Endothelial cell of umbilical vein (primary cell): ENCODE measurements around the gene PSMB2. TPM values are rescaled to one million over a fixed set of nuclear protein-coding genes. Genes with fewer than 3 reads are reported as not detected.
A peak's percentile ranks its signal among the peaks of the same experiment; 100 is the strongest.

Experiments used
- BruUV-seq: library from RNA; stranded (reverse); fragments of 400-500 nt; replicated peaks from 2 replicates; lab custom pipeline; 2021; lab: Mats Ljungman, UMichigan
- CTCF ChIA-PET: fragments of 300-600, 350-600 bp; sonication (Branson Sonifier 250); formaldehyde crosslinking; loops from one replicate; lab custom pipeline; 2021; ENCODE audit warnings: antibody characterized with exemption, inconsistent platforms; lab: Charles Lee
- POLR2A ChIA-PET: fragments of 300-600, 350-600 bp; sonication (Branson Sonifier 250); formaldehyde crosslinking; loops from one replicate; lab custom pipeline; 2021; ENCODE audit warnings: antibody characterized with exemption, inconsistent platforms; lab: Charles Lee
- DNase-seq: peaks from one replicate; pipeline ENCODE4 v3.0.0-alpha.2; 2011; ENCODE audit warnings: low read depth, low spot score
- FAIRE-seq: peaks from 2 replicates; lab custom pipeline; 2011; peaks lifted over from hg19 to GRCh38; lab: Jason Lieb, UNC
- H2AFZ ChIP-seq: 2 replicates; pipeline ENCODE4 v1.6.0; 2012; ENCODE audit warnings: low read depth, low read length, control low read depth, inconsistent platforms
- H3K27ac ChIP-seq: 2 replicates; pipeline ENCODE4 v1.5.1; 2011; ENCODE audit warnings: low read depth, mild to moderate bottlenecking, control low read depth, low read length, moderate library complexity; ENCODE audit not compliant: insufficient read depth
- H3K27me3 ChIP-seq, 2 experiments: 2 replicates each; pipeline versions ENCODE4 v1.6.0 to v1.6.1; 2011; ENCODE audit warnings: low read length in 2 of 2, mixed read lengths in 1 of 2; ENCODE audit not compliant: control insufficient read depth in 2 of 2, insufficient read depth in 2 of 2
- H3K36me3 ChIP-seq, 2 experiments: 2 replicates in 1 of 2; 3 replicates in 1 of 2; pipeline ENCODE4 v1.5.1; 2011; ENCODE audit warnings: low read length in 2 of 2, mild to moderate bottlenecking in 1 of 2, moderate library complexity in 1 of 2; ENCODE audit not compliant: control insufficient read depth in 2 of 2, insufficient read depth in 2 of 2; ENCODE audit errors: extremely low read depth in 1 of 2
- H3K4me1 ChIP-seq: 3 replicates; pipeline ENCODE4 v1.5.1; 2011; ENCODE audit warnings: mild to moderate bottlenecking, low read length; ENCODE audit not compliant: control insufficient read depth, insufficient read depth; ENCODE audit errors: extremely low read depth
- H3K4me2 ChIP-seq: 2 replicates; pipeline ENCODE4 v1.6.1; 2011; ENCODE audit warnings: low read length, control low read depth, mixed read lengths; ENCODE audit not compliant: insufficient read depth
- H3K4me3 ChIP-seq, 3 experiments: fragments of 200-600 bp in 1 of 3; sonication (generic), shearing (Covaris generic) in 1 of 3; replicated peaks in 1 of 3; 2 replicates each; pipeline ENCODE4 v1.5.1; 2011 to 2016; ENCODE audit warnings: control low read depth in 3 of 3, low read length in 3 of 3, mild to moderate bottlenecking in 2 of 3, inconsistent platforms in 1 of 3, low read depth in 1 of 3, moderate library complexity in 1 of 3; ENCODE audit not compliant: insufficient read depth in 1 of 3
- H3K79me2 ChIP-seq: 2 replicates; pipeline ENCODE4 v1.6.0; 2012; ENCODE audit warnings: low read length, inconsistent platforms; ENCODE audit not compliant: control insufficient read depth, insufficient read depth
- H3K9ac ChIP-seq: replicated peaks from 2 replicates; pipeline ENCODE3; 2011; ENCODE audit warnings: low read length, control low read depth; ENCODE audit not compliant: insufficient read depth; ENCODE audit errors: extremely low read depth
- H3K9me1 ChIP-seq: replicated peaks from 3 replicates; pipeline ENCODE4 v1.6.0; 2011; ENCODE audit warnings: mild to moderate bottlenecking, low read length; ENCODE audit not compliant: control insufficient read depth, insufficient read depth; ENCODE audit errors: extremely low read depth
- H3K9me3 ChIP-seq: replicated peaks from 2 replicates; pipeline ENCODE4 v1.5.1; 2012; ENCODE audit warnings: low read length, inconsistent platforms; ENCODE audit not compliant: control insufficient read depth, insufficient read depth
- H4K20me1 ChIP-seq: replicated peaks from 2 replicates; pipeline ENCODE3; 2011; ENCODE audit warnings: mild to moderate bottlenecking, low read length; ENCODE audit not compliant: control insufficient read depth, insufficient read depth; ENCODE audit errors: extremely low read depth
- EZH2 ChIP-seq: IDR thresholded peaks from 2 replicates; pipeline ENCODE4 v1.6.1; 2012; ENCODE audit warnings: borderline replicate concordance, low read depth, mild to moderate bottlenecking, moderate library complexity, low read length, inconsistent platforms; ENCODE audit not compliant: severe bottlenecking
- FOS ChIP-seq: IDR thresholded peaks from 2 replicates; pipeline ENCODE4 v1.6.1; 2011; ENCODE audit warnings: mild to moderate bottlenecking, low read length, moderate library complexity, borderline replicate concordance; ENCODE audit not compliant: insufficient read depth
- JUN ChIP-seq: IDR thresholded peaks from 2 replicates; pipeline ENCODE4 v1.6.1; 2011; ENCODE audit warnings: borderline replicate concordance, low read depth; ENCODE audit not compliant: insufficient read length, insufficient read depth
- MYC ChIP-seq: IDR thresholded peaks from one replicate; pipeline ENCODE4 v1.6.1; 2011; ENCODE audit warnings: mild to moderate bottlenecking, low read depth, low read length
- POLR2AphosphoS5 ChIP-seq: IDR thresholded peaks from 2 replicates; pipeline ENCODE4 v1.6.1; 2012; ENCODE audit warnings: low read depth, mild to moderate bottlenecking, control low read depth, low read length, moderate library complexity; ENCODE audit not compliant: insufficient read depth
- dilution Hi-C: fragments of 300-500 bp; cut with MboI; formaldehyde crosslinking; loops from one replicate; pipeline ENCODE4 v1.15.0; 2019; ENCODE audit warnings: low sequenced_read_pairs; ENCODE audit not compliant: extremely low pct_ligation_motif_present
- intact Hi-C: fragments of 100-400 bp; cut with micrococcal nuclease; formaldehyde crosslinking; loops from one replicate; pipeline ENCODE4 v1.10.0; 2022
- polyA plus RNA-seq, 4 experiments: library from polyadenylated mRNA; depleted of rRNA in 3 of 4; stranded (reverse) in 3 of 4; unstranded in 1 of 4; fragments of >200 nt; gene quantifications; 2 replicates each; pipeline versions ENCODE4 v1.2.1 to v1.2.3, GENCODE V29; 2011 to 2012; ENCODE audit warnings: missing spikeins in 1 of 4
- total RNA-seq: library from RNA; stranded (reverse); gene quantifications from 2 replicates; pipeline ENCODE4 v1.2.3, GENCODE V29; 2021
- TF ChIP-seq, protein P1 (sequence below), 2 donors: IDR thresholded peaks; 1 replicate in 1 of 2; 2 replicates in 1 of 2; pipeline ENCODE4 v1.5.1; 2011; ENCODE audit warnings: low read length in 2 of 2, mild to moderate bottlenecking in 2 of 2, moderate library complexity in 2 of 2, control low read depth in 1 of 2, inconsistent platforms in 1 of 2, low read depth in 1 of 2; ENCODE audit not compliant: insufficient read depth in 1 of 2; ENCODE audit errors: extremely low read depth in 1 of 2

PSMB2 gene
- total and polyA plus RNA-seq, 2 donors (not counting 3 experiments of a cell fraction or from before 2014, with no cell fraction given) = 93.6 to 118 TPM

- TF ChIP-seq EZH2 (peak; percentile 40), POLR2AphosphoS5 (no peak)
- Histone ChIP-seq H2AFZ (no peak overlapping the region), H3K4me2 (no peak overlapping the region), H4K20me1 (no peaks in the 10 kb centered on the region), H3K9me3 (no peaks in the 10 kb centered on the region), H3K4me1 (no peaks in the 10 kb centered on the region), H3K27me3 (peaks cover 21 to 40% of the 10 kb centered on the region in 2 experiments), H3K27ac (no peak overlapping the region), H3K9ac (no peak overlapping the region), H3K36me3 (no peaks in the 10 kb centered on the region), H3K4me3 (no peak overlapping the region), H3K79me2 (peaks cover 3% of the 10 kb centered on the region), H3K9me1 (no peaks in the 10 kb centered on the region)
- no TSS peak for BruUV-seq
- intact Hi-C loops = no loop called here
- DNase-seq = no peak
- POLR2A ChIA-PET = no interaction called here
- FAIRE-seq = no peak
- dilution Hi-C loops = loop anchor here (25.0 kb wide), 1 partner anchor 91 kb away; no protein-coding TSS in a partner anchor
- CTCF ChIA-PET = interaction anchor here (1.1 to 2.3 kb wide), 3 partner anchors 68 to 81 kb away, joined by 3 to 13 read pairs (median 3); no protein-coding TSS in a partner anchor
Observed at GRCh38 chr1:35646043-35646442, 4.7 kb upstream of the PSMB2 start.

- Histone ChIP-seq H3K4me3 (no peak overlapping the region), H3K4me2 (no peak overlapping the region), H3K9me1 (no peaks in the 10 kb centered on the region), H3K79me2 (peaks cover 21% of the 10 kb centered on the region), H2AFZ (no peak overlapping the region), H3K4me1 (peaks cover 6% of the 10 kb centered on the region), H3K36me3 (no peaks in the 10 kb centered on the region), H3K9ac (no peak overlapping the region), H3K27me3 (peaks cover 16 to 26% of the 10 kb centered on the region in 2 experiments), H3K9me3 (no peaks in the 10 kb centered on the region), H3K27ac (no peak overlapping the region), H4K20me1 (no peaks in the 10 kb centered on the region)
- FAIRE-seq (no peak), DNase-seq (no peak)
- dilution Hi-C loops (loop anchor here (25.0 kb wide), 1 partner anchor 93 kb away; no protein-coding TSS in a partner anchor), intact Hi-C loops (no loop called here)
- POLR2A ChIA-PET = no interaction called here
- no TSS peak for BruUV-seq
- CTCF ChIA-PET = interaction anchor here (1.0 to 2.3 kb wide), 2 partner anchors 71 to 193 kb away, joined by 3 to 13 read pairs; no protein-coding TSS in a partner anchor
- no peak for TF ChIP-seq POLR2AphosphoS5
- TF ChIP-seq, protein P1, sequence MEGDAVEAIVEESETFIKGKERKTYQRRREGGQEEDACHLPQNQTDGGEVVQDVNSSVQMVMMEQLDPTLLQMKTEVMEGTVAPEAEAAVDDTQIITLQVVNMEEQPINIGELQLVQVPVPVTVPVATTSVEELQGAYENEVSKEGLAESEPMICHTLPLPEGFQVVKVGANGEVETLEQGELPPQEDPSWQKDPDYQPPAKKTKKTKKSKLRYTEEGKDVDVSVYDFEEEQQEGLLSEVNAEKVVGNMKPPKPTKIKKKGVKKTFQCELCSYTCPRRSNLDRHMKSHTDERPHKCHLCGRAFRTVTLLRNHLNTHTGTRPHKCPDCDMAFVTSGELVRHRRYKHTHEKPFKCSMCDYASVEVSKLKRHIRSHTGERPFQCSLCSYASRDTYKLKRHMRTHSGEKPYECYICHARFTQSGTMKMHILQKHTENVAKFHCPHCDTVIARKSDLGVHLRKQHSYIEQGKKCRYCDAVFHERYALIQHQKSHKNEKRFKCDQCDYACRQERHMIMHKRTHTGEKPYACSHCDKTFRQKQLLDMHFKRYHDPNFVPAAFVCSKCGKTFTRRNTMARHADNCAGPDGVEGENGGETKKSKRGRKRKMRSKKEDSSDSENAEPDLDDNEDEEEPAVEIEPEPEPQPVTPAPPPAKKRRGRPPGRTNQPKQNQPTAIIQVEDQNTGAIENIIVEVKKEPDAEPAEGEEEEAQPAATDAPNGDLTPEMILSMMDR (IDR thresholded peaks at IDR 0.05; ENCODE audit: extremely low read depth in 1 of 2, insufficient read depth in 1 of 2, low read depth in 1 of 2, low read length in 2 of 2) = no peak
- no peak for TF ChIP-seq JUN
- TF ChIP-seq EZH2 = no peak
- TF ChIP-seq MYC = no peak
- TF ChIP-seq FOS = no peak
Observed at GRCh38 chr1:35644204-35644603, 2.9 kb upstream of the PSMB2 start.
